NCI-H1694 treated with DMSO at 0.1 percent for 48 hours (cell line): ENCODE measurements around the gene DCST1.

ENCODE experiments used
- DNase-seq: peaks from one replicate; lab custom pipeline; 2025; lab: John Stamatoyannopoulos, UW

DCST1 gene

GRCh38 chr1:155053531-155054105 is 20.0 kb downstream of the DCST1 start:
- DNase-seq: no peak

GRCh38 chr1:155057104-155057503 is 23.5 kb downstream of the DCST1 start:
- DNase-seq: no peak

GRCh38 chr1:155057788-155058211 is 24.2 kb downstream of the DCST1 start:
- no peak for DNase-seq

GRCh38 chr1:155060736-155061135 is 27.1 kb downstream of the DCST1 start:
- DNase-seq: no peak

GRCh38 chr1:155061381-155062150 is 27.9 kb downstream of the DCST1 start:
- peak; percentile 94 for DNase-seq

- no peak for DNase-seq
Measured at GRCh38 chr1:155062151-155062686, 28.6 kb downstream of the DCST1 start.

GRCh38 chr1:155062702-155063411 is 29.2 kb downstream of the DCST1 start:
- DNase-seq: peak; percentile 78

- peak; percentile 76 for DNase-seq
Measured at GRCh38 chr1:155063550-155064110, 30.0 kb downstream of the DCST1 start, which contains the start of gene EFNA4. Gene EFNA4, plus strand, starts transcription at chr1:155063740. Its CDS starts 84 bp downstream, at chr1:155063824.

- peak; percentile 30 for DNase-seq
Measured at GRCh38 chr1:155064111-155064831, 30.6 kb downstream of the DCST1 start.

- DNase-seq: no peak
Measured at GRCh38 chr1:155064832-155065429, 31.3 kb downstream of the DCST1 start.

GRCh38 chr1:155066777-155067176 is 33.2 kb downstream of the DCST1 start:
- DNase-seq: no peak

GRCh38 chr1:155068599-155068998 is 35.0 kb downstream of the DCST1 start:
- DNase-seq: no peak

- peak; percentile 64 for DNase-seq
Measured at GRCh38 chr1:155069551-155070157, 36.0 kb downstream of the DCST1 start.

GRCh38 chr1:155070158-155070621 is 36.6 kb downstream of the DCST1 start:
- no peak for DNase-seq

GRCh38 chr1:155070721-155071569 is 37.3 kb downstream of the DCST1 start:
- DNase-seq: peak; percentile 40

- DNase-seq: no peak
Measured at GRCh38 chr1:155071701-155072100, 38.1 kb downstream of the DCST1 start.

GRCh38 chr1:155072531-155073289 is 39.1 kb downstream of the DCST1 start:
- no peak for DNase-seq

GRCh38 chr1:155073377-155074242 is 40.0 kb downstream of the DCST1 start:
- DNase-seq: no peak
